ENCODE measurements around the gene MYO15B.

Gene MYO15B

GRCh38 chr17:75558666-75559530 lies 28.7 kb upstream of the MYO15B start:
- no peak for DNase-seq

GRCh38 chr17:75559958-75560533 lies 27.6 kb upstream of the MYO15B start:
- no peak for DNase-seq

GRCh38 chr17:75561927-75562603 lies 25.5 kb upstream of the MYO15B start:
- no peak for DNase-seq

GRCh38 chr17:75563063-75563758 lies 24.4 kb upstream of the MYO15B start:
- DNase-seq, result no peak

GRCh38 chr17:75564195-75564594 lies 23.4 kb upstream of the MYO15B start:
- DNase-seq, result no peak

- DNase-seq, result no peak
These were observed 22.5 kb upstream of the MYO15B start for GRCh38 chr17:75565066-75565465.

GRCh38 chr17:75565618-75566017 lies 22.0 kb upstream of the MYO15B start:
- no peak for DNase-seq

GRCh38 chr17:75566416-75566815 lies 21.2 kb upstream of the MYO15B start:
- no peak for DNase-seq

- DNase-seq, result no peak
These were observed 20.8 kb upstream of the MYO15B start for GRCh38 chr17:75566834-75567233.

GRCh38 chr17:75568412-75569255 lies 19.0 kb upstream of the MYO15B start:
- DNase-seq, result no peak

GRCh38 chr17:75570034-75570676 lies 17.4 kb upstream of the MYO15B start:
- no peak for DNase-seq

GRCh38 chr17:75570772-75571171 lies 16.8 kb upstream of the MYO15B start:
- DNase-seq, result no peak

GRCh38 chr17:75571197-75571884 lies 16.3 kb upstream of the MYO15B start:
- no peak for DNase-seq

- DNase-seq, result no peak
These were observed 15.8 kb upstream of the MYO15B start for GRCh38 chr17:75571885-75572215.

- DNase-seq, result no peak
These were observed 14.7 kb upstream of the MYO15B start for GRCh38 chr17:75572713-75573539.

GRCh38 chr17:75573540-75573957 lies 14.1 kb upstream of the MYO15B start:
- DNase-seq, result no peak

GRCh38 chr17:75573994-75574393 lies 13.6 kb upstream of the MYO15B start:
- no peak for DNase-seq

GRCh38 chr17:75574404-75575036 lies 13.1 kb upstream of the MYO15B start:
- no peak for DNase-seq

GRCh38 chr17:75575197-75575596 lies 12.4 kb upstream of the MYO15B start:
- DNase-seq, result no peak

GRCh38 chr17:75575728-75576127 lies 11.9 kb upstream of the MYO15B start:
- no peak for DNase-seq
